Subcutaneous abdominal adipose tissue (tissue), 5 donors: Measurements from ENCODE around the gene SLC25A40.
"Not testable (repeated sequence)": the region's sequence is repeated elsewhere in the genome, so short reads cannot be mapped to it uniquely, and the experiment has no call there.

Source experiments
- H3K27ac ChIP-seq: one replicate; pipeline ENCODE4 v1.7.0; 2013; ENCODE audit warnings: low read depth, mild to moderate bottlenecking, inconsistent platforms, low read length, moderate library complexity
- H3K27me3 ChIP-seq, 5 donors: one replicate each; pipeline ENCODE4 v1.7.0; 2013; ENCODE audit warnings: low read length in 5 of 5, inconsistent platforms in 1 of 5; ENCODE audit not compliant: control insufficient read depth in 5 of 5, insufficient read depth in 4 of 5
- H3K36me3 ChIP-seq, 5 donors: one replicate each; pipeline ENCODE4 v1.7.0; 2013; ENCODE audit warnings: low read length in 5 of 5; ENCODE audit not compliant: control insufficient read depth in 5 of 5, insufficient read depth in 5 of 5
- H3K4me1 ChIP-seq, 5 donors: one replicate each; pipeline ENCODE4 v1.7.0; 2013; ENCODE audit warnings: low read length in 5 of 5, mild to moderate bottlenecking in 3 of 5, moderate library complexity in 1 of 5; ENCODE audit not compliant: control insufficient read depth in 5 of 5, insufficient read depth in 5 of 5
- H3K4me3 ChIP-seq, 5 donors: one replicate each; pipeline ENCODE4 v1.7.0; 2013; ENCODE audit warnings: low read length in 5 of 5, low read depth in 1 of 5
- H3K9ac ChIP-seq, 5 donors: one replicate each; pipeline ENCODE4 v1.7.0; 2013; ENCODE audit warnings: low read length in 5 of 5, mild to moderate bottlenecking in 4 of 5, moderate library complexity in 3 of 5
- H3K9me3 ChIP-seq, 5 donors: one replicate each; pipeline ENCODE4 v1.7.0; 2013; ENCODE audit warnings: low read length in 5 of 5; ENCODE audit not compliant: control insufficient read depth in 5 of 5
- donor health status: healthy.
- donor health status: healthy.
- donor health status: healthy.
- donor health status: healthy.
- donor health status: healthy.

Gene SLC25A40

GRCh38 chr7:87831097-87831496, 45.1 kb downstream of the SLC25A40 start:
- Histone ChIP-seq H3K4me3 (no peak overlapping the region), H3K27me3 (no peaks in the 10 kb centered on the region), H3K9me3 (peaks cover 0 to 3% (median 0%) of the 10 kb centered on the region in 5 donors), H3K36me3 (peaks cover 2 to 8% (median 4%) of the 10 kb centered on the region in 5 donors), H3K9ac (no peak overlapping the region), H3K27ac (no peak overlapping the region), H3K4me1 (no peaks in the 10 kb centered on the region)

GRCh38 chr7:87828383-87828782, 47.8 kb downstream of the SLC25A40 start:
- H3K36me3 ChIP-seq, H3K9me3 ChIP-seq, H3K27me3 ChIP-seq, H3K4me1 ChIP-seq, H3K27ac ChIP-seq, H3K4me3 ChIP-seq, H3K9ac ChIP-seq: not testable (repeated sequence)

- not testable (repeated sequence) for H3K9me3 ChIP-seq, H3K4me1 ChIP-seq, H3K27me3 ChIP-seq, H3K36me3 ChIP-seq, H3K9ac ChIP-seq, H3K4me3 ChIP-seq, H3K27ac ChIP-seq
Observed at GRCh38 chr7:87825369-87825768, 50.8 kb downstream of the SLC25A40 start.

GRCh38 chr7:87822056-87822455, 54.1 kb downstream of the SLC25A40 start:
- not testable (repeated sequence) for H3K36me3 ChIP-seq, H3K4me3 ChIP-seq, H3K4me1 ChIP-seq, H3K9ac ChIP-seq, H3K27ac ChIP-seq, H3K9me3 ChIP-seq, H3K27me3 ChIP-seq

- Histone ChIP-seq H3K9ac (no peak overlapping the region), H3K36me3 (no peaks in the 10 kb centered on the region), H3K4me3 (no peak overlapping the region), H3K9me3 (no peaks in the 10 kb centered on the region), H3K4me1 (no peaks in the 10 kb centered on the region), H3K27ac (no peak overlapping the region), H3K27me3 (no peaks in the 10 kb centered on the region)
Observed at GRCh38 chr7:87818336-87818735, 57.8 kb downstream of the SLC25A40 start.

- H3K9me3 ChIP-seq: no peaks in the 10 kb centered on the region
- H3K4me1 ChIP-seq: no peaks in the 10 kb centered on the region
- no peaks in the 10 kb centered on the region for H3K36me3 ChIP-seq
- no peak overlapping the region for H3K9ac ChIP-seq
- no peaks in the 10 kb centered on the region for H3K27me3 ChIP-seq
- H3K4me3 ChIP-seq: no peak overlapping the region
- no peak overlapping the region for H3K27ac ChIP-seq
Observed at GRCh38 chr7:87816389-87816788, 59.8 kb downstream of the SLC25A40 start.

- Histone ChIP-seq H3K4me3 (no peak overlapping the region), H3K4me1 (no peaks in the 10 kb centered on the region), H3K27ac (no peak overlapping the region), H3K9me3 (no peaks in the 10 kb centered on the region), H3K36me3 (no peaks in the 10 kb centered on the region), H3K27me3 (no peaks in the 10 kb centered on the region), H3K9ac (no peak overlapping the region)
Observed at GRCh38 chr7:87810726-87811125, 65.4 kb downstream of the SLC25A40 start.

GRCh38 chr7:87810130-87810529, 66.0 kb downstream of the SLC25A40 start:
- Histone ChIP-seq H3K27ac (no peak overlapping the region), H3K27me3 (no peaks in the 10 kb centered on the region), H3K4me1 (no peaks in the 10 kb centered on the region), H3K9ac (no peak overlapping the region), H3K9me3 (no peaks in the 10 kb centered on the region), H3K36me3 (no peaks in the 10 kb centered on the region), H3K4me3 (no peak overlapping the region)

- no peak overlapping the region for H3K4me3 ChIP-seq
- no peaks in the 10 kb centered on the region for H3K27me3 ChIP-seq
- H3K27ac ChIP-seq: no peak overlapping the region
- no peaks in the 10 kb centered on the region for H3K36me3 ChIP-seq
- no peak overlapping the region for H3K9ac ChIP-seq
- H3K9me3 ChIP-seq: no peaks in the 10 kb centered on the region
- no peaks in the 10 kb centered on the region for H3K4me1 ChIP-seq
Observed at GRCh38 chr7:87806150-87806549, 70.0 kb downstream of the SLC25A40 start.

GRCh38 chr7:87797798-87798403, 78.3 kb downstream of the SLC25A40 start:
- Histone ChIP-seq H3K4me1 (no peaks in the 10 kb centered on the region), H3K9me3 (no peaks in the 10 kb centered on the region), H3K9ac (no peak overlapping the region), H3K4me3 (no peak overlapping the region), H3K27me3 (no peaks in the 10 kb centered on the region), H3K27ac (no peak overlapping the region), H3K36me3 (no peaks in the 10 kb centered on the region)

- no peak overlapping the region for H3K4me3 ChIP-seq
- H3K4me1 ChIP-seq: no peaks in the 10 kb centered on the region
- H3K27ac ChIP-seq: no peak overlapping the region
- H3K36me3 ChIP-seq: no peaks in the 10 kb centered on the region
- H3K9ac ChIP-seq: no peak overlapping the region
- no peaks in the 10 kb centered on the region for H3K27me3 ChIP-seq
- H3K9me3 ChIP-seq: no peaks in the 10 kb centered on the region
Observed at GRCh38 chr7:87797395-87797794, 78.8 kb downstream of the SLC25A40 start.
